ENCODE results near the gene MYO5B.
"Not testable (repeated sequence)": the region's sequence is repeated elsewhere in the genome, so short reads cannot be mapped to it uniquely, and the experiment has no call there.

Gene MYO5B

GRCh38 chr18:49842656-49843055 is 352.3 kb downstream of the MYO5B start:
- no peaks in the 10 kb centered on the region for H3K4me1 ChIP-seq (ENCODE audit: control insufficient read depth, insufficient read depth, low read length)
- no peak overlapping the region for H3K27ac ChIP-seq (ENCODE audit: low read depth, low read length)
- no peaks in the 10 kb centered on the region for H3K27me3 ChIP-seq (ENCODE audit: control insufficient read depth, insufficient read depth, low read length)
- H3K4me3 ChIP-seq (ENCODE audit: low read length): no peak overlapping the region
- no peaks in the 10 kb centered on the region for H3K36me3 ChIP-seq (ENCODE audit: control insufficient read depth, insufficient read depth, low read length)
- no peak overlapping the region for H3K9ac ChIP-seq (ENCODE audit: low read length)

- H3K27ac ChIP-seq (ENCODE audit: low read depth, low read length): no peak overlapping the region
- no peak overlapping the region for H3K9ac ChIP-seq (ENCODE audit: low read length)
- no peak overlapping the region for H3K4me3 ChIP-seq (ENCODE audit: low read length)
- no peaks in the 10 kb centered on the region for H3K4me1 ChIP-seq (ENCODE audit: control insufficient read depth, insufficient read depth, low read length)
- H3K36me3 ChIP-seq (ENCODE audit: control insufficient read depth, insufficient read depth, low read length): no peaks in the 10 kb centered on the region
- no peaks in the 10 kb centered on the region for H3K27me3 ChIP-seq (ENCODE audit: control insufficient read depth, insufficient read depth, low read length)
Observed at GRCh38 chr18:49841236-49842217, 353.4 kb downstream of the MYO5B start.

- no peaks in the 10 kb centered on the region for H3K27me3 ChIP-seq (ENCODE audit: control insufficient read depth, insufficient read depth, low read length)
- no peak overlapping the region for H3K9ac ChIP-seq (ENCODE audit: low read length)
- no peaks in the 10 kb centered on the region for H3K4me1 ChIP-seq (ENCODE audit: control insufficient read depth, insufficient read depth, low read length)
- no peak overlapping the region for H3K27ac ChIP-seq (ENCODE audit: low read depth, low read length)
- H3K4me3 ChIP-seq (ENCODE audit: low read length): no peak overlapping the region
- no peaks in the 10 kb centered on the region for H3K36me3 ChIP-seq (ENCODE audit: control insufficient read depth, insufficient read depth, low read length)
Observed at GRCh38 chr18:49839012-49839411, 355.9 kb downstream of the MYO5B start.

GRCh38 chr18:49838381-49838780 is 356.6 kb downstream of the MYO5B start:
- H3K27me3 ChIP-seq (ENCODE audit: control insufficient read depth, insufficient read depth, low read length): no peaks in the 10 kb centered on the region
- H3K27ac ChIP-seq (ENCODE audit: low read depth, low read length): no peak overlapping the region
- H3K9ac ChIP-seq (ENCODE audit: low read length): no peak overlapping the region
- H3K4me3 ChIP-seq (ENCODE audit: low read length): no peak overlapping the region
- no peaks in the 10 kb centered on the region for H3K36me3 ChIP-seq (ENCODE audit: control insufficient read depth, insufficient read depth, low read length)
- H3K4me1 ChIP-seq (ENCODE audit: control insufficient read depth, insufficient read depth, low read length): no peaks in the 10 kb centered on the region

- Histone ChIP-seq H3K27ac (ENCODE audit: low read depth, low read length) (no peak overlapping the region), H3K9ac (ENCODE audit: low read length) (no peak overlapping the region), H3K36me3 (ENCODE audit: control insufficient read depth, insufficient read depth, low read length) (no peaks in the 10 kb centered on the region), H3K4me1 (ENCODE audit: control insufficient read depth, insufficient read depth, low read length) (no peaks in the 10 kb centered on the region), H3K27me3 (ENCODE audit: control insufficient read depth, insufficient read depth, low read length) (no peaks in the 10 kb centered on the region), H3K4me3 (ENCODE audit: low read length) (no peak overlapping the region)
Observed at GRCh38 chr18:49837889-49838288, 357.1 kb downstream of the MYO5B start.

- H3K9ac ChIP-seq (ENCODE audit: low read length); H3K27ac ChIP-seq (ENCODE audit: low read depth, low read length): not testable (repeated sequence)
Observed at GRCh38 chr18:49837316-49837835, 357.6 kb downstream of the MYO5B start.

GRCh38 chr18:49835405-49835804 is 359.5 kb downstream of the MYO5B start:
- Histone ChIP-seq H3K36me3 (ENCODE audit: control insufficient read depth, insufficient read depth, low read length) (no peaks in the 10 kb centered on the region), H3K27me3 (ENCODE audit: control insufficient read depth, insufficient read depth, low read length) (no peaks in the 10 kb centered on the region), H3K4me1 (ENCODE audit: control insufficient read depth, insufficient read depth, low read length) (no peaks in the 10 kb centered on the region), H3K4me3 (ENCODE audit: low read length) (no peak overlapping the region), H3K9ac (ENCODE audit: low read length) (no peak overlapping the region), H3K27ac (ENCODE audit: low read depth, low read length) (no peak overlapping the region)

More at GRCh38 chr18:49837316-49837835, 357.6 kb downstream of the MYO5B start:
- H3K36me3 ChIP-seq (ENCODE audit: control insufficient read depth, insufficient read depth, low read length); H3K4me3 ChIP-seq (ENCODE audit: low read length); H3K27me3 ChIP-seq (ENCODE audit: control insufficient read depth, insufficient read depth, low read length); H3K4me1 ChIP-seq (ENCODE audit: control insufficient read depth, insufficient read depth, low read length): not testable (repeated sequence)

GRCh38 chr18:49834258-49834657 is 360.7 kb downstream of the MYO5B start:
- Histone ChIP-seq H3K27ac (ENCODE audit: low read depth, low read length) (no peak overlapping the region), H3K36me3 (ENCODE audit: control insufficient read depth, insufficient read depth, low read length) (no peaks in the 10 kb centered on the region), H3K4me1 (ENCODE audit: control insufficient read depth, insufficient read depth, low read length) (no peaks in the 10 kb centered on the region), H3K4me3 (ENCODE audit: low read length) (no peak overlapping the region), H3K9ac (ENCODE audit: low read length) (no peak overlapping the region), H3K27me3 (ENCODE audit: control insufficient read depth, insufficient read depth, low read length) (no peaks in the 10 kb centered on the region)

GRCh38 chr18:49833814-49834213 is 361.1 kb downstream of the MYO5B start:
- no peak overlapping the region for H3K27ac ChIP-seq (ENCODE audit: low read depth, low read length)
- H3K4me1 ChIP-seq (ENCODE audit: control insufficient read depth, insufficient read depth, low read length): no peaks in the 10 kb centered on the region
- no peaks in the 10 kb centered on the region for H3K27me3 ChIP-seq (ENCODE audit: control insufficient read depth, insufficient read depth, low read length)
- H3K9ac ChIP-seq (ENCODE audit: low read length): no peak overlapping the region
- H3K4me3 ChIP-seq (ENCODE audit: low read length): no peak overlapping the region
- no peaks in the 10 kb centered on the region for H3K36me3 ChIP-seq (ENCODE audit: control insufficient read depth, insufficient read depth, low read length)

GRCh38 chr18:49832221-49832647 is 362.7 kb downstream of the MYO5B start:
- H3K9ac ChIP-seq (ENCODE audit: low read length): no peak overlapping the region
- no peaks in the 10 kb centered on the region for H3K4me1 ChIP-seq (ENCODE audit: control insufficient read depth, insufficient read depth, low read length)
- H3K4me3 ChIP-seq (ENCODE audit: low read length): no peak overlapping the region
- H3K27me3 ChIP-seq (ENCODE audit: control insufficient read depth, insufficient read depth, low read length): no peaks in the 10 kb centered on the region
- H3K36me3 ChIP-seq (ENCODE audit: control insufficient read depth, insufficient read depth, low read length): no peaks in the 10 kb centered on the region
- no peak overlapping the region for H3K27ac ChIP-seq (ENCODE audit: low read depth, low read length)

- Histone ChIP-seq H3K27me3 (ENCODE audit: control insufficient read depth, insufficient read depth, low read length) (no peaks in the 10 kb centered on the region), H3K27ac (ENCODE audit: low read depth, low read length) (no peak overlapping the region), H3K4me3 (ENCODE audit: low read length) (no peak overlapping the region), H3K36me3 (ENCODE audit: control insufficient read depth, insufficient read depth, low read length) (no peaks in the 10 kb centered on the region), H3K4me1 (ENCODE audit: control insufficient read depth, insufficient read depth, low read length) (no peaks in the 10 kb centered on the region), H3K9ac (ENCODE audit: low read length) (no peak overlapping the region)
Observed at GRCh38 chr18:49827996-49828395, 367.0 kb downstream of the MYO5B start.

GRCh38 chr18:49819823-49820671 is 374.9 kb downstream of the MYO5B start:
- no peaks in the 10 kb centered on the region for H3K27me3 ChIP-seq (ENCODE audit: control insufficient read depth, insufficient read depth, low read length)
- no peaks in the 10 kb centered on the region for H3K4me1 ChIP-seq (ENCODE audit: control insufficient read depth, insufficient read depth, low read length)
- H3K4me3 ChIP-seq (ENCODE audit: low read length): no peak overlapping the region
- H3K9ac ChIP-seq (ENCODE audit: low read length): no peak overlapping the region
- H3K27ac ChIP-seq (ENCODE audit: low read depth, low read length): no peak overlapping the region
- no peaks in the 10 kb centered on the region for H3K36me3 ChIP-seq (ENCODE audit: control insufficient read depth, insufficient read depth, low read length)

Measured in rectal smooth muscle tissue (tissue), 1 donor.